ENCODE results near the gene FMO1. TPM values are rescaled to one million over a fixed set of nuclear protein-coding genes. Genes with fewer than 3 reads are reported as not detected.

The FMO1 gene
- total RNA-seq, 1 experiment from 2014 or later, result not detected

DNA sequence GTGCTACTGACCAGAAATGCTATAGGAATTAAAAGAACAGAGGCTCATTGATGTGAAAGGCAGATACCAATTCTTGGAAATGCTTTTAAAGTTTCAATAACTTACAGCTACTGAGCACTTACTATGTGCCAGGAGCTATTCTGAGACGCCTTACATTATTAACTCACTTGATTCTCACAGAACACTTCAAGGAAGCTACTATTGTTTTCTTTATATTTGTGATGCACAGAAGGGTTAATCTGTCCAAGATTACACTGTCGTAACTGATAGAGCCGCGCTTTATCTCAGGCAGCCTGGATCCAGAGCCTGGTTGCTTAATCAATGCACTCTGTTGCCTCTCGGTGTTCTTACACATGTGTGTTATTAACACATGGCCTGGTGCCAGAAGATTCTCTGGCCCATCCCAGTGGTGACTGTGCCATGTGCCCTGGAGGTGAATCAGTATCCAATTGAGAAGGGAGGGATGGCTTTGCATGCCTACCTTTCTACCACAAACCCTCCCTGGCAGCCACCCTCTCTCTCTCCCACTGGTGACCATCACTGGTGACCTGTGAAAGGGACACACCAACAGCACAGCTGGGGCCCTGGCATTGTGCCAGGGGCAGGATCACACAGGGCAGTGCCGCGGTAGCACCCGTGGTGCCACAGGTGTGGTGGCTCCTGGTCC lies 8.8 kb downstream of the FMO1 start:
- H3K4me3 Mint-ChIP-seq, result no peak overlapping the region
- no peak for TF ChIP-seq GRHL2 (CRISPR knock-in tag; IDR thresholded peaks at IDR 0.05; ENCODE audit: insufficient replicate concordance, severe bottlenecking)
- no peak for TF ChIP-seq MXD4 (CRISPR knock-in tag; IDR thresholded peaks at IDR 0.05; ENCODE audit: borderline replicate concordance)
- no peak for TF ChIP-seq ATF1 (CRISPR knock-in tag; IDR thresholded peaks at IDR 0.05)
- no peak for TF ChIP-seq TEAD4 (CRISPR knock-in tag; IDR thresholded peaks at IDR 0.05)
- no peak for TF ChIP-seq FOXJ3 (CRISPR knock-in tag; IDR thresholded peaks at IDR 0.05; ENCODE audit: borderline replicate concordance)
- TF ChIP-seq ZNF138 (CRISPR knock-in tag; conservative IDR thresholded peaks at IDR 0.05), result no peak
- TF ChIP-seq, protein P1, sequence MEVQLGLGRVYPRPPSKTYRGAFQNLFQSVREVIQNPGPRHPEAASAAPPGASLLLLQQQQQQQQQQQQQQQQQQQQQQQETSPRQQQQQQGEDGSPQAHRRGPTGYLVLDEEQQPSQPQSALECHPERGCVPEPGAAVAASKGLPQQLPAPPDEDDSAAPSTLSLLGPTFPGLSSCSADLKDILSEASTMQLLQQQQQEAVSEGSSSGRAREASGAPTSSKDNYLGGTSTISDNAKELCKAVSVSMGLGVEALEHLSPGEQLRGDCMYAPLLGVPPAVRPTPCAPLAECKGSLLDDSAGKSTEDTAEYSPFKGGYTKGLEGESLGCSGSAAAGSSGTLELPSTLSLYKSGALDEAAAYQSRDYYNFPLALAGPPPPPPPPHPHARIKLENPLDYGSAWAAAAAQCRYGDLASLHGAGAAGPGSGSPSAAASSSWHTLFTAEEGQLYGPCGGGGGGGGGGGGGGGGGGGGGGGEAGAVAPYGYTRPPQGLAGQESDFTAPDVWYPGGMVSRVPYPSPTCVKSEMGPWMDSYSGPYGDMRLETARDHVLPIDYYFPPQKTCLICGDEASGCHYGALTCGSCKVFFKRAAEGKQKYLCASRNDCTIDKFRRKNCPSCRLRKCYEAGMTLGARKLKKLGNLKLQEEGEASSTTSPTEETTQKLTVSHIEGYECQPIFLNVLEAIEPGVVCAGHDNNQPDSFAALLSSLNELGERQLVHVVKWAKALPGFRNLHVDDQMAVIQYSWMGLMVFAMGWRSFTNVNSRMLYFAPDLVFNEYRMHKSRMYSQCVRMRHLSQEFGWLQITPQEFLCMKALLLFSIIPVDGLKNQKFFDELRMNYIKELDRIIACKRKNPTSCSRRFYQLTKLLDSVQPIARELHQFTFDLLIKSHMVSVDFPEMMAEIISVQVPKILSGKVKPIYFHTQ (CRISPR knock-in tag; IDR thresholded peaks at IDR 0.05), result no peak
- no peaks in the 10 kb centered on the region for H3K36me3 Mint-ChIP-seq
- ATAC-seq, result no peak
- H3K27me3 Mint-ChIP-seq (ENCODE audit: low read depth), result no peaks in the 10 kb centered on the region; the same call in 1 of the 2 replicates
- H3K27ac Mint-ChIP-seq, result no peak overlapping the region
- no peak for DNase-seq (ENCODE audit: low spot score)
- CTCF ChIA-PET, result interaction anchor here (1.0 to 6.2 kb wide), 4 partner anchors 11 to 69 kb away, joined by 3 to 49 read pairs (median 28); partner anchors contain the start of gene FMO4
- H3K9me3 Mint-ChIP-seq, result no peaks in the 10 kb centered on the region
- POLR2A ChIA-PET, result no interaction called here
- peaks cover 26% of the 10 kb centered on the region for H3K4me1 Mint-ChIP-seq

DNA sequence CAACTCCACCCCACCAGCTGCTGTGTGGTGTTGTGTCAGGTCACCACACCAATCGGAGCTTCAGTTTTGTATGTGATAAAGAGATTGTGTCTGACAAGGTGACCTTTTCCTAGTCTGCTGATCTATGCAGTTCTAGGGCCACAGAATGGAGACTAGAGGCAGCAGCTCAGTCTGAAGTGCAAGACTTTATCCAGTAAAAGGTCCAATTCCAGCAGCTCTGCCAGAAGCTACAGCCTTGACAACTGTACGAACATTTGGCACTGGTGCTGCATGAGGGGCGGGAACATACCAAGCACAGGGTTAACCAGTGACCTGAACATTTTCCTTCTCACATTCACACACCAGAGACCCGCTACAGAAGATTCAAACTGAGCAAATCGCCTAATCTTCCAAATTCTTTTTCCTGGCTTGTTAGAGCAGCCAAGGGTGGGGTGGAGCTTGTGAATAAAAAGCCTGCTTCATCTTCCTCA lies 9.3 kb downstream of the FMO1 start:
- Mint-ChIP-seq H3K36me3 (no peaks in the 10 kb centered on the region), H3K27ac (no peak overlapping the region), H3K4me1 (peaks cover 21% of the 10 kb centered on the region), H3K27me3 (ENCODE audit: low read depth) (no peaks in the 10 kb centered on the region; the same call in 1 of the 2 replicates), H3K9me3 (no peaks in the 10 kb centered on the region), H3K4me3 (no peak overlapping the region)
- CTCF ChIA-PET, result interaction anchor here (1.0 to 6.2 kb wide), 5 partner anchors 9 to 68 kb away, joined by 3 to 49 read pairs (median 9); partner anchors contain the start of gene FMO4
- TF ChIP-seq FOXJ3 (CRISPR knock-in tag; IDR thresholded peaks at IDR 0.05; ENCODE audit: borderline replicate concordance) (no peak), GABPB1 (CRISPR knock-in tag; IDR thresholded peaks at IDR 0.05) (no peak), CREM (CRISPR knock-in tag; IDR thresholded peaks at IDR 0.05) (no peak), ZNF138 (CRISPR knock-in tag; conservative IDR thresholded peaks at IDR 0.05) (no peak), ESRRA (CRISPR knock-in tag; IDR thresholded peaks at IDR 0.05; ENCODE audit: borderline replicate concordance) (no peak), ZNF232 (CRISPR knock-in tag; IDR thresholded peaks at IDR 0.05) (no peak), TP53 (CRISPR knock-in tag; IDR thresholded peaks at IDR 0.05) (no peak), CREB1 (CRISPR knock-in tag; IDR thresholded peaks at IDR 0.05) (no peak), NR1H2 (CRISPR knock-in tag; IDR thresholded peaks at IDR 0.05) (no peak), HMGA2 (CRISPR knock-in tag; IDR thresholded peaks at IDR 0.05) (no peak), OVOL2 (CRISPR knock-in tag; IDR thresholded peaks at IDR 0.05; ENCODE audit: borderline replicate concordance) (no peak)
- TF ChIP-seq, protein P2, sequence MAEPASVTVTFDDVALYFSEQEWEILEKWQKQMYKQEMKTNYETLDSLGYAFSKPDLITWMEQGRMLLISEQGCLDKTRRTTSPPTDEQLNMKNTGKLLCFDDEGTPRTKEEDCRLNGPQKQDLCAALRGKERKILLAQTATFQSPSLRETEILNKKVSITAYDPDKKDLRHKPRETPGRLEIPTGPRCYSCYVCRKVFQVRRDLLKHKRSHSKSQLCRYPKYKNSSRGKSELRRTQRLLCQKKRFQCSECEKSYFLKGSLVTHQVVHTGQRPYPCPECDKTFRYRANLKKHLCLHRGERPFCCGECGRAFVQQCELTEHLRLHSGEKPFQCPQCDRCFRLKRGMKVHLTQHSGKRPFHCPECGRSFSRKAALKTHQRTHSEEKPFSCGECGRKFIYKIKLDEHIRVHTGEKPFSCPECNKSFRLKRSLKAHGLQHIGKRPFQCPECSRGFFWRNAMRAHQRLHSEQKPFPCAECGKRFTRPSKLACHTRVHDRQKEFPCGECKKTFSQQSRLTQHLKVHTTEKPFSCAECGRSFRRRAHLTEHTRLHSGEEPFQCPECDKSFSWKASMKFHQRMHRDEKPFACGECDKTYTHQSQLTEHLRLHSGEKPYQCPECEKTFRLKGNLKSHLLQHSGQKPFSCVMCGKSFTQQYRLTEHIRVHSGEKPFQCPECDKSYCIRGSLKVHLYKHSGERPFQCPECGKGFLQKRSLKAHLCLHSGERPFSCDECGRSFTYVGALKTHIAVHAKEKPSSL (CRISPR knock-in tag; conservative IDR thresholded peaks at IDR 0.05), result no peak
- TF ChIP-seq, protein P3, sequence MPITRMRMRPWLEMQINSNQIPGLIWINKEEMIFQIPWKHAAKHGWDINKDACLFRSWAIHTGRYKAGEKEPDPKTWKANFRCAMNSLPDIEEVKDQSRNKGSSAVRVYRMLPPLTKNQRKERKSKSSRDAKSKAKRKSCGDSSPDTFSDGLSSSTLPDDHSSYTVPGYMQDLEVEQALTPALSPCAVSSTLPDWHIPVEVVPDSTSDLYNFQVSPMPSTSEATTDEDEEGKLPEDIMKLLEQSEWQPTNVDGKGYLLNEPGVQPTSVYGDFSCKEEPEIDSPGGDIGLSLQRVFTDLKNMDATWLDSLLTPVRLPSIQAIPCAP (CRISPR knock-in tag; IDR thresholded peaks at IDR 0.05), result no peak
- TF ChIP-seq, protein P4, sequence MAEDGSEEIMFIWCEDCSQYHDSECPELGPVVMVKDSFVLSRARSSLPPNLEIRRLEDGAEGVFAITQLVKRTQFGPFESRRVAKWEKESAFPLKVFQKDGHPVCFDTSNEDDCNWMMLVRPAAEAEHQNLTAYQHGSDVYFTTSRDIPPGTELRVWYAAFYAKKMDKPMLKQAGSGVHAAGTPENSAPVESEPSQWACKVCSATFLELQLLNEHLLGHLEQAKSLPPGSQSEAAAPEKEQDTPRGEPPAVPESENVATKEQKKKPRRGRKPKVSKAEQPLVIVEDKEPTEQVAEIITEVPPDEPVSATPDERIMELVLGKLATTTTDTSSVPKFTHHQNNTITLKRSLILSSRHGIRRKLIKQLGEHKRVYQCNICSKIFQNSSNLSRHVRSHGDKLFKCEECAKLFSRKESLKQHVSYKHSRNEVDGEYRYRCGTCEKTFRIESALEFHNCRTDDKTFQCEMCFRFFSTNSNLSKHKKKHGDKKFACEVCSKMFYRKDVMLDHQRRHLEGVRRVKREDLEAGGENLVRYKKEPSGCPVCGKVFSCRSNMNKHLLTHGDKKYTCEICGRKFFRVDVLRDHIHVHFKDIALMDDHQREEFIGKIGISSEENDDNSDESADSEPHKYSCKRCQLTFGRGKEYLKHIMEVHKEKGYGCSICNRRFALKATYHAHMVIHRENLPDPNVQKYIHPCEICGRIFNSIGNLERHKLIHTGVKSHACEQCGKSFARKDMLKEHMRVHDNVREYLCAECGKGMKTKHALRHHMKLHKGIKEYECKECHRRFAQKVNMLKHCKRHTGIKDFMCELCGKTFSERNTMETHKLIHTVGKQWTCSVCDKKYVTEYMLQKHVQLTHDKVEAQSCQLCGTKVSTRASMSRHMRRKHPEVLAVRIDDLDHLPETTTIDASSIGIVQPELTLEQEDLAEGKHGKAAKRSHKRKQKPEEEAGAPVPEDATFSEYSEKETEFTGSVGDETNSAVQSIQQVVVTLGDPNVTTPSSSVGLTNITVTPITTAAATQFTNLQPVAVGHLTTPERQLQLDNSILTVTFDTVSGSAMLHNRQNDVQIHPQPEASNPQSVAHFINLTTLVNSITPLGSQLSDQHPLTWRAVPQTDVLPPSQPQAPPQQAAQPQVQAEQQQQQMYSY (CRISPR knock-in tag; IDR thresholded peaks at IDR 0.05), result no peak
- TF ChIP-seq, protein P5, sequence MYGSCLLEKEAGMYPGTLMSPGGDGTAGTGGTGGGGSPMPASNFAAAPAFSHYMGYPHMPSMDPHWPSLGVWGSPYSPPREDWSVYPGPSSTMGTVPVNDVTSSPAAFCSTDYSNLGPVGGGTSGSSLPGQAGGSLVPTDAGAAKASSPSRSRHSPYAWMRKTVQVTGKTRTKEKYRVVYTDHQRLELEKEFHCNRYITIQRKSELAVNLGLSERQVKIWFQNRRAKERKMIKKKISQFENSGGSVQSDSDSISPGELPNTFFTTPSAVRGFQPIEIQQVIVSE (CRISPR knock-in tag; IDR thresholded peaks at IDR 0.05; ENCODE audit: borderline replicate concordance), result no peak
- TF ChIP-seq, protein P6, sequence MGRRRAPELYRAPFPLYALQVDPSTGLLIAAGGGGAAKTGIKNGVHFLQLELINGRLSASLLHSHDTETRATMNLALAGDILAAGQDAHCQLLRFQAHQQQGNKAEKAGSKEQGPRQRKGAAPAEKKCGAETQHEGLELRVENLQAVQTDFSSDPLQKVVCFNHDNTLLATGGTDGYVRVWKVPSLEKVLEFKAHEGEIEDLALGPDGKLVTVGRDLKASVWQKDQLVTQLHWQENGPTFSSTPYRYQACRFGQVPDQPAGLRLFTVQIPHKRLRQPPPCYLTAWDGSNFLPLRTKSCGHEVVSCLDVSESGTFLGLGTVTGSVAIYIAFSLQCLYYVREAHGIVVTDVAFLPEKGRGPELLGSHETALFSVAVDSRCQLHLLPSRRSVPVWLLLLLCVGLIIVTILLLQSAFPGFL (CRISPR knock-in tag; IDR thresholded peaks at IDR 0.05; ENCODE audit: borderline replicate concordance), result no peak
- POLR2A ChIA-PET, result interaction anchor here (0.6 kb wide), 1 partner anchor 383 kb away, joined by 3 read pairs; no protein-coding TSS in a partner anchor
- no peak for DNase-seq (ENCODE audit: low spot score)
- ATAC-seq, result no peak
